Measurements from ENCODE around the gene SLC9A8. TPM values are rescaled to one million over a fixed set of nuclear protein-coding genes. Genes with fewer than 3 reads are reported as not detected.

The SLC9A8 gene
- total and polyA plus RNA-seq, 4 donors = 7.8 to 21.1 (median 14.4) TPM

DNA sequence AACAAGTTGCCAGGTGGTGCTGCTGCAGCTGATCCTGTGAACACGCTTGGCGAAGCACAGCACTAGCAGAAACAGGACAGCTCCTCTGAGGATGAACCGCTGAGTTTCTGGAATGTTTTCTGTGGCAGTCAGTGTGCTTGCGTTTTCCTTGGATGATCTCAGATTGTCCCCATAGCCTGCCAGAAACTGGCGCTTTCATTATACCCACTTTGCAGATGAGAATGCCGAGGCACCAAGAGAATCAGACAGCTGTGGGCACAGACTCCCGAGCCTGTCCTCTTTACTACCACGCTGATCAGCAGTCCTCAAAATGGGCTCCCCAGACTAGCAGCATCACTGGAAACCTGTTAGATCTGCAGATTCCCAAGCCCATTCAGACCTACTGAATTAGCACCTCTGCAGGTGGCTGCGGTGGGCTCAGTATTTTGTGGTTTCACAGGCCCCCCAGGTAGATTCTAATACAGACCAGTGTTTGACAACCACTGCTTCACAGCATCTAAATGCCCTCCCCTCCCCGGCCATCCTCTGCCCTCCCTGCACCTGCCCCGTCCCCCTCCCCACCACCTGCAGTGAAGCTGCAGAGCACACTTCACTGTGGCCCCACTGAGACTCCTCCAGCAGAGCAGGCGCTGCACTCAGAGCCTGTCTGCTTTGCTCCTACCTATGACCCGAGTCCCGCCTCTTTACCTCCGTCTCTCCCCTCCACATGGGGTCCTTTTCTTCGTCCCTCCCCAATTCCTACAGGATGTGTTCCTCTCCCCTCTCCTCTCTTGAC lies 73.1 kb downstream of the SLC9A8 start:
- Histone ChIP-seq H3K9ac (ENCODE audit: insufficient read depth in 1 of 2, low read length in 2 of 2) (no peak overlapping the region), H3K4me1 (ENCODE audit: control insufficient read depth in 5 of 5, insufficient read depth in 5 of 5, low read length in 5 of 5) (peaks cover 0 to 37% (median 21%) of the 10 kb centered on the region in 5 donors), H3K27ac (ENCODE audit: low read depth in 1 of 2, low read length in 1 of 2) (no peak overlapping the region), H3K9me3 (ENCODE audit: control insufficient read depth in 4 of 4, insufficient read depth in 3 of 4, low read length in 3 of 4) (no peaks in the 10 kb centered on the region), H3K27me3 (ENCODE audit: control insufficient read depth in 3 of 3, insufficient read depth in 3 of 3, low read length in 2 of 3) (no peaks in the 10 kb centered on the region), H3K36me3 (ENCODE audit: control insufficient read depth in 4 of 4, insufficient read depth in 4 of 4, low read length in 4 of 4) (peaks cover 4 to 40% (median 20%) of the 10 kb centered on the region in 4 donors), H3K4me3 (no peak overlapping the region)
- DNase-seq (no peak), ATAC-seq (ENCODE audit: insufficient read depth, low FRiP score) (no peak)
- WGBS, 2 donors = 93 to 96% methylated on average over 16 of the region's 16 CpGs
- TF ChIP-seq CTCF (IDR thresholded peaks at IDR 0.05; ENCODE audit: control extremely low read depth, extremely low read depth) = no peak

DNA sequence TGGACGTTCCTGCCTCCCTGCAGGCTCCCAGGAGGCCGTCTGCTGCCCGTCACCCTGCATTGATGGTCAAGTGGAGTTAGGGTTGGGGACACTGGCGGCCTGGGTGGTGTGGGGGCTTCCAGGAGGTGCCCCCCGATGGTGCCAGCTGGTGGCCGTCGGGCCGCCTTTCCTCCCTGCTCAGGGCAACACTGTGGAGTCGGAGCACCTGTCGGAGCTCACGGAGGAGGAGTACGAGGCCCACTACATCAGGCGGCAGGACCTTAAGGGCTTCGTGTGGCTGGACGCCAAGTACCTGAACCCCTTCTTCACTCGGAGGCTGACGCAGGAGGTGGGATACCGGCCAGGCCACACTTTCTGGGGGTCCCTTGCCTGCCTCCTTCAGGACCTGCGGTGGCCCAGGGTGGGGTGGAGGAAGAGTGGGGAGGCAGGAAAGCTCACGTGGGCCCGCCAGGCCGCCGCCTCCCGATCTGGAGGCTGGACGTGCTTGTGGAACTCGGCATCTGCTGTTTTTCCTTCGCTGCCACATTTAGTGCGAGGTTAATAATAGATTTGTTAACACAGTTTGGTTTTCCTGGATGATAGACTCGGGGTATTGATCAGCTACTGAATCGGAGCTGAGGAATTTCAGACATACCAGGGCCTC lies 74.1 kb downstream of the SLC9A8 start:
- Histone ChIP-seq H3K9ac (ENCODE audit: insufficient read depth in 1 of 2, low read length in 2 of 2) (no peak overlapping the region), H3K36me3 (ENCODE audit: control insufficient read depth in 4 of 4, insufficient read depth in 4 of 4, low read length in 4 of 4) (peaks cover 4 to 38% (median 20%) of the 10 kb centered on the region in 4 donors), H3K4me1 (ENCODE audit: control insufficient read depth in 5 of 5, insufficient read depth in 5 of 5, low read length in 5 of 5) (peaks cover 0 to 46% (median 27%) of the 10 kb centered on the region in 5 donors), H3K9me3 (ENCODE audit: control insufficient read depth in 4 of 4, insufficient read depth in 3 of 4, low read length in 3 of 4) (no peaks in the 10 kb centered on the region), H3K4me3 (no peak overlapping the region), H3K27me3 (ENCODE audit: control insufficient read depth in 3 of 3, insufficient read depth in 3 of 3, low read length in 2 of 3) (no peaks in the 10 kb centered on the region), H3K27ac (ENCODE audit: low read depth in 1 of 2, low read length in 1 of 2) (peak overlapping the region in 1 of 2 donors; percentile 74)
- DNase-seq (no peak), ATAC-seq (ENCODE audit: insufficient read depth, low FRiP score) (no peak)
- WGBS, 2 donors = 79 to 89% methylated on average over 28 to 30 of the region's 30 CpGs
- TF ChIP-seq CTCF (IDR thresholded peaks at IDR 0.05; ENCODE audit: control extremely low read depth, extremely low read depth) = no peak

DNA sequence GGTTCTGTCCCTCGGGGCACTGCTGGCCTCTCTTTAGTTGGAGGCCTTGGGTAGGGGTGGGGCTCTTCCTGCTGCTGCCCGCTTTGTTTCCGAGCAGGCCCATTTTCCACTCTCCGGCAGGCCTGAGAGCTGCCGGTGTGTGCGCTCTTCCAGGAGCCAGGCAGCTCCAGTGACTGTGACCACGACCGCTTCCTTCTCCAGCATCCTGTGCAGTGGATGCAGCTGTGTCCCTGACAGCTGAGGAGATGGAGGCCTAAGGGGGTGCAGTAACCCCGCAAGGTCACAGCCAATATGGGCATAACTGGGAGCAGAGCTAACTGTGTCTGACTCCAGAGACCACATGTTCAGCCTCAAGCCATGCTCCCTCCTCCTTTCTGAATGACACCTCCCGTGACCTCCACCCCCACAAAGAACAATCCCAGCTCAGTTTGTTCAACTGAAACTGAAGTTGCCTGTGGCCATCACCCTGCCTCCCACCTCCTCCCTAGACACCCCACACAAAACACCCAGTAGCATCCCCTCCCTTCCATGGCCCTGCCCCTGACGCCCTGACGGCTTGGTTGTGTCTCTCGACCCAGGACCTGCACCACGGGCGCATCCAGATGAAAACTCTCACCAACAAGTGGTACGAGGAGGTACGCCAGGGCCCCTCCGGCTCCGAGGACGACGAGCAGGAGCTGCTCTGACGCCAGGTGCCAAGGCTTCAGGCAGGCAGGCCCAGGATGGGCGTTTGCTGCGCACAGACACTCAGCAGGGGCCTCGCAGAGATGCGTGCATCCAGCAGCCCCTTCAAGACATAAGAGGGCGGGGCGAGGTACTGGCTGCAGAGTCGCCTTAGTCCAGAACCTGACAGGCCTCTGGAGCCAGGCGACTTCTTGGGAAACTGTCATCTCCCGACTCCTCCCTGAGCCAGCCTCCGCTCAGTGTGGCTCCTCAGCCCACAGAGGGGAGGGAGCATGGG lies 74.9 kb downstream of the SLC9A8 start:
- Histone ChIP-seq H3K4me3 (no peak overlapping the region), H3K4me1 (ENCODE audit: control insufficient read depth in 5 of 5, insufficient read depth in 5 of 5, low read length in 5 of 5) (peaks cover 1 to 55% (median 30%) of the 10 kb centered on the region in 5 donors), H3K27me3 (ENCODE audit: control insufficient read depth in 3 of 3, insufficient read depth in 3 of 3, low read length in 2 of 3) (no peaks in the 10 kb centered on the region), H3K36me3 (ENCODE audit: control insufficient read depth in 4 of 4, insufficient read depth in 4 of 4, low read length in 4 of 4) (peaks cover 4 to 36% (median 20%) of the 10 kb centered on the region in 4 donors), H3K9ac (ENCODE audit: insufficient read depth in 1 of 2, low read length in 2 of 2) (no peak overlapping the region), H3K27ac (ENCODE audit: low read depth in 1 of 2, low read length in 1 of 2) (peak overlapping the region in 1 of 2 donors; percentile 74), H3K9me3 (ENCODE audit: control insufficient read depth in 4 of 4, insufficient read depth in 3 of 4, low read length in 3 of 4) (no peaks in the 10 kb centered on the region)
- no peak for ATAC-seq (ENCODE audit: insufficient read depth, low FRiP score)
- peak in 1 of 3 donors; percentile 52 for DNase-seq
- 83 to 88% methylated on average over 32 of the region's 32 CpGs for WGBS, 2 donors
- TF ChIP-seq CTCF (IDR thresholded peaks at IDR 0.05; ENCODE audit: control extremely low read depth, extremely low read depth) = no peak
